GM08714 (cell line): ENCODE data around the gene RHNO1.
A peak's percentile ranks its signal among the peaks of the same experiment; 100 is the strongest.

Source experiments
- H3K4me3 ChIP-seq: fragments of 200-500 bp; sonication (Bioruptor generic); 2 replicates; pipeline ENCODE4 v1.5.1; 2014; ENCODE audit warnings: mild to moderate bottlenecking, low read length, inconsistent platforms
- ZNF274 ChIP-seq: IDR thresholded peaks from 2 replicates; pipeline ENCODE4 v1.6.1; 2012; ENCODE audit warnings: mild to moderate bottlenecking, low read depth, low read length

The RHNO1 gene

GRCh38 chr12:2877953-2878732, 1.1 kb downstream of the RHNO1 start:
- peak overlapping the region; percentile 96 for H3K4me3 ChIP-seq
- TF ChIP-seq ZNF274 = no peak

GRCh38 chr12:2879853-2880252, 2.8 kb downstream of the RHNO1 start:
- no peak for TF ChIP-seq ZNF274
- H3K4me3 ChIP-seq = no peak overlapping the region

GRCh38 chr12:2884810-2885209, 7.8 kb downstream of the RHNO1 start:
- TF ChIP-seq ZNF274 = no peak

GRCh38 chr12:2886768-2887450, 9.9 kb downstream of the RHNO1 start:
- no peak overlapping the region for H3K4me3 ChIP-seq
- TF ChIP-seq ZNF274 = no peak

More at GRCh38 chr12:2884810-2885209, 7.8 kb downstream of the RHNO1 start:
- no peak overlapping the region for H3K4me3 ChIP-seq

- H3K4me3 ChIP-seq = peak overlapping the region; percentile 88; the same call in 1 of the 2 replicates
- no peak for TF ChIP-seq ZNF274
These were observed 13.0 kb downstream of the RHNO1 start for GRCh38 chr12:2890001-2890387.

- no peak for TF ChIP-seq ZNF274
- H3K4me3 ChIP-seq = peak within 1 kb of the TSS; percentile 88
These were observed 13.6 kb downstream of the RHNO1 start, which contains the start of gene TULP3 for GRCh38 chr12:2890388-2891239. TULP3 (plus strand) TSS chr12:2890891; CDS start chr12:2890948, 57 bp downstream.

- H3K4me3 ChIP-seq = peak overlapping the region; percentile 88
- TF ChIP-seq ZNF274 = no peak
These were observed 14.4 kb downstream of the RHNO1 start for GRCh38 chr12:2891240-2892053.

- no peak overlapping the region for H3K4me3 ChIP-seq
- TF ChIP-seq ZNF274 = no peak
These were observed 15.2 kb downstream of the RHNO1 start for GRCh38 chr12:2892246-2892645.

GRCh38 chr12:2893007-2893406, 16.0 kb downstream of the RHNO1 start:
- no peak overlapping the region for H3K4me3 ChIP-seq
- no peak for TF ChIP-seq ZNF274

- H3K4me3 ChIP-seq = no peak overlapping the region
- no peak for TF ChIP-seq ZNF274
These were observed 18.0 kb downstream of the RHNO1 start for GRCh38 chr12:2895051-2895451.

- H3K4me3 ChIP-seq = no peak overlapping the region
- TF ChIP-seq ZNF274 = no peak
These were observed 18.5 kb downstream of the RHNO1 start for GRCh38 chr12:2895511-2895910.

GRCh38 chr12:2897418-2897817, 20.4 kb downstream of the RHNO1 start:
- no peak for TF ChIP-seq ZNF274
- H3K4me3 ChIP-seq = no peak overlapping the region

GRCh38 chr12:2900642-2901041, 23.6 kb downstream of the RHNO1 start:
- no peak overlapping the region for H3K4me3 ChIP-seq
- no peak for TF ChIP-seq ZNF274
